GM12875 (cell line): ENCODE results near the gene RCL1.

ENCODE experiments used
- H3K4me3 ChIP-seq: one replicate; pipeline ENCODE4 v1.5.1; 2011; ENCODE audit warnings: low read depth, low read length, control low read depth
- TF ChIP-seq, protein P1 (sequence below): IDR thresholded peaks from 2 replicates; pipeline ENCODE4 v1.5.1; 2011; ENCODE audit warnings: low read depth, mild to moderate bottlenecking, control low read depth, inconsistent platforms, low read length, moderate library complexity, borderline replicate concordance; ENCODE audit not compliant: insufficient read depth

Gene RCL1

DNA sequence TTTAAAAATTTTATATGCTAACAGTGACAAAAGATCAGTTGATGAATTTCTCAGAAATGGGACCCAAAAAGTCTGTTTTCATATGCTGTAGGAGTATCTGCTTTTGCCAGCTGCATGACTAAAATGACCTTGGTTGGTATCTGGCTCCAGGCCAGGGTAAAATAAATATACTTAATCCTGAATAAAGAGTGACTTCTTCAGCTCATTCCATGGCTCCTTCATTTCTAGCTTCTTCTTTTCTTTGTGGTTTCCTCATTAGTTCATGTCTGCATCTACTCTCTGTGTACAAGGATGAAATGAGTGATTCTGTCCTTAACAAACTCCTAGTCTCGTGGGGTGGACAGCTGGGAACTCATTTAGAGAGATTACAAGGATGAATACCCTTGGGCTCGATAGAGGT is 36.0 kb downstream of the RCL1 start:
- H3K4me3 ChIP-seq = no peak overlapping the region
- TF ChIP-seq, protein P1, sequence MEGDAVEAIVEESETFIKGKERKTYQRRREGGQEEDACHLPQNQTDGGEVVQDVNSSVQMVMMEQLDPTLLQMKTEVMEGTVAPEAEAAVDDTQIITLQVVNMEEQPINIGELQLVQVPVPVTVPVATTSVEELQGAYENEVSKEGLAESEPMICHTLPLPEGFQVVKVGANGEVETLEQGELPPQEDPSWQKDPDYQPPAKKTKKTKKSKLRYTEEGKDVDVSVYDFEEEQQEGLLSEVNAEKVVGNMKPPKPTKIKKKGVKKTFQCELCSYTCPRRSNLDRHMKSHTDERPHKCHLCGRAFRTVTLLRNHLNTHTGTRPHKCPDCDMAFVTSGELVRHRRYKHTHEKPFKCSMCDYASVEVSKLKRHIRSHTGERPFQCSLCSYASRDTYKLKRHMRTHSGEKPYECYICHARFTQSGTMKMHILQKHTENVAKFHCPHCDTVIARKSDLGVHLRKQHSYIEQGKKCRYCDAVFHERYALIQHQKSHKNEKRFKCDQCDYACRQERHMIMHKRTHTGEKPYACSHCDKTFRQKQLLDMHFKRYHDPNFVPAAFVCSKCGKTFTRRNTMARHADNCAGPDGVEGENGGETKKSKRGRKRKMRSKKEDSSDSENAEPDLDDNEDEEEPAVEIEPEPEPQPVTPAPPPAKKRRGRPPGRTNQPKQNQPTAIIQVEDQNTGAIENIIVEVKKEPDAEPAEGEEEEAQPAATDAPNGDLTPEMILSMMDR = no peak

DNA sequence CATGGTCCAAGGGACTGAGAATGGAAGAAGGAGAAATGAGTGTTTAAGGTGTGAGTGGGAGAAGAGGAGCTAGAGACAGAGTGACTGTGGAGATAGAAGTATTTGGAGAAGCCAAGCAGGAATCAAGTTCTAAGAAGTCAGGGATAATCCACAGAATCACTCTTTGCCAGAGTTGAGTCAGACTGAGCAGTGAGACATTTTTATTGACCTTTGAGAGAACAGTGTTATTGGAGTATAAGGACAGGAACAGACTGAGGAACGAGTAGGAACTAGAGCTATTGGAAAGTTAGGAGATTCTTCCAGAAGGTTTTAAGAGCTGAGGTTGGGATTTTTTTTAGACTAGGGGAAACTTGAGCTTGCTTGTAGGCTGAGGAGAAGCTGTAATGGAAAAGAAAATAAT is 37.2 kb downstream of the RCL1 start:
- TF ChIP-seq, protein P1 = no peak
- no peak overlapping the region for H3K4me3 ChIP-seq

DNA sequence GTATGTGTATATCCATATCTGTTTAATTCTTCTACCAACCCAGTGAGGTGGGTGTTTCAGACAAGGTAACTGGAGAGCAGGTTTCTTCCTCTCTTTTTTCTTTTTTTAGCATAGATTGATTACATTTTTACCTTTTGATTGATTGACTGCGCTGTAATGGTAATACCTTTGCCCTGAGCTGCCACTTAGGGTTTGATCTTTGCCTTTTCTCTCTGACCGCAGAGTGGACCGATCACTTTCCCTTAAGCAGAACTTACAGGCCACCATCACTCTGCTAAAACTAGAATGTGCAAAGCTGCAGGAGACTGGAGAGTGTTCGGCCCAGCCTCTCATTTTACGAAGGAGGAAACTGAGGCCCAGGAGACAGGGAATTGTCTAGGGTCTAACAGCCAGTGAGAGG is 38.0 kb downstream of the RCL1 start:
- TF ChIP-seq, protein P1 = no peak
- no peak overlapping the region for H3K4me3 ChIP-seq

DNA sequence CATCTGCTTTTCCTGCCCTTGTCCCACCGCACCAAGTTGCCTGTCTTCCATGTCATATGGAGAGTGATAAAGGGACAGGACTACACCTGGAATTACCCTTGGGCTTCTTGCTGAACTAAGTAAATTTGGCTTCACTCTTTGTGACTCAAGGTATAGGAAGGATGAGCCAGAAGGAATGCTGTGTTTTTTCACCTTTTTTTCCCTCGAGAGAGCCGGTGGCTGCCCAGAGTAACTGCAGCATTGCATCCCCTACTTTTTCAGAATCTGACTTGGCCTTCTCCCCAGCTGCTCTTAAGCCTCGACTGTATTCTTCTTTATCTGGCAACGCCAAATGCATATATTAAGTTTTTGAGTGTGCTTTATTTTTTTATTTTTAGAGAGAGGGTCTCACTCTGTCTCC is 38.4 kb downstream of the RCL1 start:
- TF ChIP-seq, protein P1 = no peak

DNA sequence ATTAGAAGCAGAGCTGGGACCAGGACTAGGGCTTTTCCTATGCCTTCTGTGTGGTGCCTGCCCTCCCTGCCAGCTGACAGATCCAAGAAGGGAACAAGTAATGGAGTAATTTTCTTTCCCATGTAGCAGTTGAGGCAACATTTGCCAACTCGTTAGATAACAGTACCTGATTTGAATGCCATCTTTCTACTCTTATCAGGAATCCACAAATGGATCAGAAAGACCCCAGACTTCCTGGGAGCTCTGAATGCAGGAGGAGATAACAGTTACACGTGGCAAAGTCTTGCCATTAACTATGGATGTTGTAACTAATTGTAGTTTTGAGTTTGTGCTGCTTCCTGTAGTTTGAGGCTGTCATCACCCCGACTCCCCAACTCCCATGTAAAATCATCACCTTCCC is 39.2 kb downstream of the RCL1 start:
- H3K4me3 ChIP-seq = no peak overlapping the region
- TF ChIP-seq, protein P1 = no peak

More for the DNA sequence above, 38.4 kb downstream of the RCL1 start:
- H3K4me3 ChIP-seq = no peak overlapping the region

DNA sequence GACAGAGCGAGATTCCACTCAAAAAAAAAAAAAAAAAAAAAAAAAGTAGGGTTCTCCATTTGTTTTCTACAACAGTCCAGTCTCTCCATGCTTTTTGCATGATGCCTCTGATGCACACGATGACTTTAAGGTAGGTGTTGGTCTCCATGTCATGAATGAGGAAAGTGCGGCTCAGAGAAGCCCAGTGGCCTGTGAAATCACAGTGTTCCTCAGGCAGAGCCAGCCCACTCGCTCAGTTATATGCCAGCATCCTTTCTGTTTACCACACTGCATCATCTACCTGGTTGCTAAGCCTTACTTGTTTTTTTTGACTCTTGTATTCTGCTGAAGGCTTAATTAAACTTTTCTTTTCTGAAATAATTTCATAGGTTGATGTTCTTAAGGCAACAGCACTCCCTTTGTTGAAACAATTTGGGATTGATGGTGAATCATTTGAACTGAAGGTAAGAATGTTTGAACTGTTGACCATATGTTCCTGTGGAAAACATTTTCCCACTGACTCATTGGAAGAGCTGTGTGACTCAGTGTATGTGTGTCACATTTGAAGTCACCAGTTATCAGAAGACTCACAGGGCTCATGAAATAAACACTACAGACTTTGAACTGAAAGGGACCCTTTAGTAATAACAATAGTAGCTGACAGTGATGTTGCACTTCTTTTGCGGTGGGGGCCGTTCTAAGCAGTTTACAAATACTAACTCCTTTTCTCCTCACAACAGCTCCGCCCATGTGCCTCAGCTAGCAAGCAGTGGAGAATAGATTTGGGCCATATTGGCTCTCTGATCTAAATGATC is 40.2 kb downstream of the RCL1 start:
- TF ChIP-seq, protein P1 = no peak

More for the DNA sequence above, 40.2 kb downstream of the RCL1 start:
- H3K4me3 ChIP-seq = no peak overlapping the region
